Activated CD4-positive, alpha-beta T cell treated with anti-CD3 and anti-CD28 coated beads, Interleukin-2, amount 10 ng/mL, durations not matched to agents 24 days and 14 days (primary cell): ENCODE results near the gene KCMF1. TPM values are rescaled to one million over a fixed set of nuclear protein-coding genes. Genes with fewer than 3 reads are reported as not detected.

Experiments used
- DNase-seq: peaks from one replicate; pipeline ENCODE4 v3.0.0; 2022
- H3K27ac Mint-ChIP-seq: one replicate; pipeline ENCODE4 v1.8.0; 2022; ENCODE audit warnings: mild to moderate bottlenecking, mixed read lengths
- H3K27me3 Mint-ChIP-seq: one replicate; pipeline ENCODE4 v1.8.0; 2022; ENCODE audit warnings: mixed read lengths
- H3K36me3 Mint-ChIP-seq: one replicate; pipeline ENCODE4 v1.8.0; 2022; ENCODE audit warnings: low read depth, mild to moderate bottlenecking, mixed read lengths
- H3K4me1 Mint-ChIP-seq: one replicate; pipeline ENCODE4 v1.8.0; 2021; ENCODE audit warnings: mixed read lengths
- H3K4me3 Mint-ChIP-seq: one replicate; pipeline ENCODE4 v1.8.0; 2022; ENCODE audit warnings: mild to moderate bottlenecking, moderate library complexity, mixed read lengths
- H3K9me3 Mint-ChIP-seq: one replicate; pipeline ENCODE4 v1.8.0; 2021; ENCODE audit warnings: mixed read lengths
- intact Hi-C: fragments of 100-400 bp; cut with micrococcal nuclease; formaldehyde crosslinking; loops from one replicate; pipeline ENCODE4 v1.15.1; 2023
- total RNA-seq: library from RNA; stranded (reverse); gene quantifications from 2 replicates; pipeline ENCODE4 v1.2.3, GENCODE V29; 2022

The KCMF1 gene
- total RNA-seq, 1 donor from 2014 or later, result 101 TPM

GRCh38 chr2:85037622-85038021 is 66.7 kb downstream of the KCMF1 start:
- Mint-ChIP-seq H3K4me1 (peaks cover 7% of the 10 kb centered on the region), H3K9me3 (no peaks in the 10 kb centered on the region), H3K27me3 (no peaks in the 10 kb centered on the region), H3K4me3 (no peak overlapping the region), H3K36me3 (peaks cover 53% of the 10 kb centered on the region), H3K27ac (no peak overlapping the region)
- intact Hi-C loops, result no loop called here
- no peak for DNase-seq

GRCh38 chr2:85042330-85042729 is 71.4 kb downstream of the KCMF1 start:
- peaks cover 7% of the 10 kb centered on the region for H3K4me1 Mint-ChIP-seq
- no peak for DNase-seq
- no peaks in the 10 kb centered on the region for H3K9me3 Mint-ChIP-seq
- peaks cover 57% of the 10 kb centered on the region for H3K36me3 Mint-ChIP-seq
- no peak overlapping the region for H3K4me3 Mint-ChIP-seq
- intact Hi-C loops, result no loop called here
- no peaks in the 10 kb centered on the region for H3K27me3 Mint-ChIP-seq
- no peak overlapping the region for H3K27ac Mint-ChIP-seq

GRCh38 chr2:85048534-85048933 is 77.6 kb downstream of the KCMF1 start:
- Mint-ChIP-seq H3K27me3 (no peaks in the 10 kb centered on the region), H3K27ac (no peak overlapping the region), H3K4me3 (no peak overlapping the region), H3K4me1 (peaks cover 13% of the 10 kb centered on the region), H3K36me3 (peaks cover 64% of the 10 kb centered on the region), H3K9me3 (no peaks in the 10 kb centered on the region)
- DNase-seq, result no peak
- intact Hi-C loops, result no loop called here

GRCh38 chr2:85049236-85049635 is 78.3 kb downstream of the KCMF1 start:
- intact Hi-C loops, result no loop called here
- Mint-ChIP-seq H3K4me3 (no peak overlapping the region), H3K4me1 (peaks cover 18% of the 10 kb centered on the region), H3K27ac (no peak overlapping the region), H3K27me3 (no peaks in the 10 kb centered on the region), H3K36me3 (peaks cover 65% of the 10 kb centered on the region), H3K9me3 (no peaks in the 10 kb centered on the region)
- DNase-seq, result no peak

GRCh38 chr2:85053802-85054201 is 82.8 kb downstream of the KCMF1 start:
- no peak overlapping the region for H3K27ac Mint-ChIP-seq
- H3K4me1 Mint-ChIP-seq, result peaks cover 39% of the 10 kb centered on the region
- no peaks in the 10 kb centered on the region for H3K27me3 Mint-ChIP-seq
- no peaks in the 10 kb centered on the region for H3K9me3 Mint-ChIP-seq
- no peak overlapping the region for H3K4me3 Mint-ChIP-seq
- peaks cover 53% of the 10 kb centered on the region for H3K36me3 Mint-ChIP-seq
- no peak for DNase-seq
- intact Hi-C loops, result no loop called here

- Mint-ChIP-seq H3K4me1 (peaks cover 32% of the 10 kb centered on the region), H3K9me3 (no peaks in the 10 kb centered on the region), H3K4me3 (no peak overlapping the region), H3K36me3 (peaks cover 26% of the 10 kb centered on the region), H3K27ac (no peak overlapping the region), H3K27me3 (peaks cover 6% of the 10 kb centered on the region)
- peak; percentile 65 for DNase-seq
- intact Hi-C loops, result no loop called here
Measured at GRCh38 chr2:85057226-85057962, 86.4 kb downstream of the KCMF1 start.

GRCh38 chr2:85061896-85062295 is 90.9 kb downstream of the KCMF1 start:
- H3K4me1 Mint-ChIP-seq, result peaks cover 10% of the 10 kb centered on the region
- H3K9me3 Mint-ChIP-seq, result no peaks in the 10 kb centered on the region
- peaks cover 25% of the 10 kb centered on the region for H3K27me3 Mint-ChIP-seq
- no peaks in the 10 kb centered on the region for H3K36me3 Mint-ChIP-seq
- no peak for DNase-seq
- H3K4me3 Mint-ChIP-seq, result no peak overlapping the region
- intact Hi-C loops, result no loop called here
- no peak overlapping the region for H3K27ac Mint-ChIP-seq

GRCh38 chr2:85062565-85062964 is 91.6 kb downstream of the KCMF1 start:
- DNase-seq, result no peak
- Mint-ChIP-seq H3K27ac (no peak overlapping the region), H3K9me3 (no peaks in the 10 kb centered on the region), H3K4me3 (no peak overlapping the region), H3K36me3 (no peaks in the 10 kb centered on the region), H3K4me1 (peaks cover 6% of the 10 kb centered on the region), H3K27me3 (peaks cover 28% of the 10 kb centered on the region)
- intact Hi-C loops, result no loop called here

GRCh38 chr2:85063981-85064599 is 93.1 kb downstream of the KCMF1 start:
- H3K4me1 Mint-ChIP-seq, result peaks cover 2% of the 10 kb centered on the region
- H3K4me3 Mint-ChIP-seq, result no peak overlapping the region
- H3K27me3 Mint-ChIP-seq, result peaks cover 31% of the 10 kb centered on the region
- H3K36me3 Mint-ChIP-seq, result no peaks in the 10 kb centered on the region
- intact Hi-C loops, result no loop called here
- no peak overlapping the region for H3K27ac Mint-ChIP-seq
- DNase-seq, result no peak
- no peaks in the 10 kb centered on the region for H3K9me3 Mint-ChIP-seq

GRCh38 chr2:85064927-85065577 is 94.1 kb downstream of the KCMF1 start:
- Mint-ChIP-seq H3K4me1 (peaks cover 2% of the 10 kb centered on the region), H3K36me3 (no peaks in the 10 kb centered on the region), H3K27me3 (peaks cover 31% of the 10 kb centered on the region), H3K9me3 (no peaks in the 10 kb centered on the region), H3K4me3 (no peak overlapping the region), H3K27ac (no peak overlapping the region)
- DNase-seq, result no peak
- intact Hi-C loops, result no loop called here

GRCh38 chr2:85066006-85066740 is 95.2 kb downstream of the KCMF1 start:
- intact Hi-C loops, result no loop called here
- Mint-ChIP-seq H3K36me3 (no peaks in the 10 kb centered on the region), H3K27me3 (peaks cover 32% of the 10 kb centered on the region), H3K4me1 (peaks cover 2% of the 10 kb centered on the region), H3K9me3 (no peaks in the 10 kb centered on the region), H3K27ac (no peak overlapping the region), H3K4me3 (no peak overlapping the region)
- DNase-seq, result no peak

- Mint-ChIP-seq H3K4me1 (peaks cover 2% of the 10 kb centered on the region), H3K27ac (no peak overlapping the region), H3K27me3 (peaks cover 29% of the 10 kb centered on the region), H3K4me3 (no peak overlapping the region), H3K9me3 (no peaks in the 10 kb centered on the region), H3K36me3 (no peaks in the 10 kb centered on the region)
- DNase-seq, result peak; percentile 77
- intact Hi-C loops, result loop anchor here (1.0 kb wide), 1 partner anchor 218 kb away; no protein-coding TSS in a partner anchor
Measured at GRCh38 chr2:85066874-85067351, 96.0 kb downstream of the KCMF1 start.

GRCh38 chr2:85071096-85071495 is 100.1 kb downstream of the KCMF1 start:
- Mint-ChIP-seq H3K4me3 (no peak overlapping the region), H3K27me3 (peaks cover 27% of the 10 kb centered on the region), H3K27ac (no peak overlapping the region), H3K4me1 (peaks cover 2% of the 10 kb centered on the region), H3K36me3 (no peaks in the 10 kb centered on the region), H3K9me3 (no peaks in the 10 kb centered on the region)
- DNase-seq, result no peak
- intact Hi-C loops, result no loop called here

- intact Hi-C loops, result no loop called here
- Mint-ChIP-seq H3K27ac (no peak overlapping the region), H3K4me3 (no peak overlapping the region), H3K4me1 (no peaks in the 10 kb centered on the region), H3K36me3 (no peaks in the 10 kb centered on the region), H3K9me3 (no peaks in the 10 kb centered on the region), H3K27me3 (peaks cover 16% of the 10 kb centered on the region)
- DNase-seq, result no peak
Measured at GRCh38 chr2:85073033-85073432, 102.1 kb downstream of the KCMF1 start.
